Glutamatergic neuron (in vitro differentiated cells): ENCODE results near the gene CELF4. TPM values are rescaled to one million over a fixed set of nuclear protein-coding genes. Genes with fewer than 3 reads are reported as not detected.
A peak's percentile ranks its signal among the peaks of the same experiment; 100 is the strongest.

Experiments used
- DNase-seq: peaks from one replicate; pipeline ENCODE4 v3.0.0; 2022
- H3K27ac Mint-ChIP-seq: one replicate; pipeline ENCODE4 v1.8.0; 2020; ENCODE audit warnings: mild to moderate bottlenecking, mixed read lengths, inconsistent platforms; ENCODE audit not compliant: unreplicated experiment
- H3K27me3 Mint-ChIP-seq: one replicate; pipeline ENCODE4 v1.8.0; 2020; ENCODE audit warnings: mild to moderate bottlenecking, moderate library complexity, mixed read lengths, inconsistent platforms; ENCODE audit not compliant: unreplicated experiment
- H3K36me3 Mint-ChIP-seq: one replicate; pipeline ENCODE4 v1.8.0; 2020; ENCODE audit warnings: mild to moderate bottlenecking, mixed read lengths, inconsistent platforms; ENCODE audit not compliant: unreplicated experiment
- H3K4me1 Mint-ChIP-seq: one replicate; pipeline ENCODE4 v1.8.0; 2020; ENCODE audit warnings: mild to moderate bottlenecking, low read depth, mixed read lengths, inconsistent platforms; ENCODE audit not compliant: unreplicated experiment
- H3K4me3 Mint-ChIP-seq: one replicate; pipeline ENCODE4 v1.8.0; 2020; ENCODE audit warnings: mild to moderate bottlenecking, mixed read lengths, inconsistent platforms; ENCODE audit not compliant: unreplicated experiment
- H3K9me3 Mint-ChIP-seq: one replicate; pipeline ENCODE4 v1.8.0; 2020; ENCODE audit warnings: mild to moderate bottlenecking, moderate library complexity, mixed read lengths, inconsistent platforms; ENCODE audit not compliant: unreplicated experiment
- CTCF ChIP-seq: fragments of 200-600 bp; sonication (generic); IDR thresholded peaks from one replicate; pipeline ENCODE4 v1.5.0; 2021; ENCODE audit not compliant: partially characterized antibody, unreplicated experiment
- total RNA-seq: library from RNA; stranded (reverse); fragmentation: NEBNext Ultra II Directional; extraction: Animal tissue kit (Norgen Biotek cat#: 25700); gene quantifications from one replicate; pipeline ENCODE4 v1.2.1, GENCODE V29; 2021; ENCODE audit not compliant: unreplicated experiment

Gene CELF4
- total RNA-seq, 1 donor from 2014 or later: 38.4 TPM

GRCh38 chr18:37355772-37356171 lies 209.8 kb downstream of the CELF4 start:
- Mint-ChIP-seq H3K4me3 (no peak overlapping the region), H3K4me1 (peaks cover 2% of the 10 kb centered on the region), H3K27ac (no peak overlapping the region), H3K9me3 (peaks cover 3% of the 10 kb centered on the region), H3K27me3 (peaks cover 9% of the 10 kb centered on the region), H3K36me3 (peaks cover 4% of the 10 kb centered on the region)
- no peak for TF ChIP-seq CTCF
- no peak for DNase-seq

GRCh38 chr18:37351110-37351509 lies 214.5 kb downstream of the CELF4 start:
- TF ChIP-seq CTCF: no peak
- H3K4me3 Mint-ChIP-seq: no peak overlapping the region
- peaks cover 10% of the 10 kb centered on the region for H3K27me3 Mint-ChIP-seq
- H3K9me3 Mint-ChIP-seq: peaks cover 6% of the 10 kb centered on the region
- peak overlapping the region; percentile 72 for H3K27ac Mint-ChIP-seq
- no peak for DNase-seq
- peaks cover 11% of the 10 kb centered on the region for H3K4me1 Mint-ChIP-seq
- H3K36me3 Mint-ChIP-seq: peaks cover 2% of the 10 kb centered on the region

- Mint-ChIP-seq H3K27ac (no peak overlapping the region), H3K4me1 (peaks cover 20% of the 10 kb centered on the region), H3K4me3 (no peak overlapping the region), H3K36me3 (no peaks in the 10 kb centered on the region), H3K9me3 (peaks cover 7% of the 10 kb centered on the region), H3K27me3 (peaks cover 14% of the 10 kb centered on the region)
- no peak for DNase-seq
- TF ChIP-seq CTCF: no peak
Observed at GRCh38 chr18:37348729-37349128, 216.9 kb downstream of the CELF4 start.

GRCh38 chr18:37346048-37346447 lies 219.6 kb downstream of the CELF4 start:
- no peak for TF ChIP-seq CTCF
- H3K9me3 Mint-ChIP-seq: peaks cover 10% of the 10 kb centered on the region
- H3K36me3 Mint-ChIP-seq: no peaks in the 10 kb centered on the region
- H3K27ac Mint-ChIP-seq: no peak overlapping the region
- peaks cover 10% of the 10 kb centered on the region for H3K27me3 Mint-ChIP-seq
- H3K4me3 Mint-ChIP-seq: no peak overlapping the region
- DNase-seq: no peak
- peaks cover 23% of the 10 kb centered on the region for H3K4me1 Mint-ChIP-seq

- Mint-ChIP-seq H3K4me3 (no peak overlapping the region), H3K4me1 (peaks cover 21% of the 10 kb centered on the region), H3K9me3 (peaks cover 17% of the 10 kb centered on the region), H3K27ac (no peak overlapping the region), H3K27me3 (peaks cover 10% of the 10 kb centered on the region), H3K36me3 (no peaks in the 10 kb centered on the region)
- TF ChIP-seq CTCF: no peak
- no peak for DNase-seq
Observed at GRCh38 chr18:37343542-37343851, 222.1 kb downstream of the CELF4 start.
